HCT116 (cell line): ENCODE results near the gene SEZ6. TPM values are rescaled to one million over a fixed set of nuclear protein-coding genes. Genes with fewer than 3 reads are reported as not detected.

Experiments
- ATAC-seq: fragments of 200-7000 bp; cut with Tn5 transposase; 2 replicates; pipeline ENCODE4 v1.9.1; 2020; ENCODE audit warnings: mild to moderate bottlenecking, moderate library complexity
- BruUV-seq: library from RNA; stranded (reverse); fragments of 400-500 nt; replicated peaks from 2 replicates; lab custom pipeline; 2021; lab: Mats Ljungman, UMichigan
- CTCF ChIA-PET: fragments of 300-600 bp; sonication (Branson Sonifier 250); formaldehyde crosslinking; loops from one replicate; lab custom pipeline; 2021; ENCODE audit warnings: antibody characterized with exemption; lab: Charles Lee
- POLR2A ChIA-PET: fragments of 300-600, 350-600 bp; sonication (Branson Sonifier 250); formaldehyde crosslinking; loops from one replicate; lab custom pipeline; 2021; ENCODE audit warnings: antibody characterized with exemption; lab: Charles Lee
- RAD21 ChIA-PET, 2 experiments: fragments of 300-600 bp; sonication (Branson Sonifier 250); formaldehyde crosslinking; loops; one replicate each; lab custom pipeline; 2023; ENCODE audit warnings: low total read pairs in 2 of 2; ENCODE audit not compliant: uncharacterized antibody in 2 of 2, unreplicated experiment in 2 of 2, low non-redundant PET in 1 of 2; lab: Charles Lee
- DNase-seq: peaks from one replicate; pipeline ENCODE4 v3.0.0-alpha.2; 2010; ENCODE audit warnings: low read depth, low spot score
- H2AFZ ChIP-seq: fragments of 200-600 bp; shearing (Covaris generic), sonication (generic); 2 replicates; pipeline ENCODE4 v1.6.1; 2017; ENCODE audit warnings: low read depth, mixed run types, mixed read lengths, antibody characterized with exemption, low read length; ENCODE audit not compliant: poor library complexity, severe bottlenecking
- H3K27ac ChIP-seq: 2 replicates; pipeline ENCODE4 v1.5.1; 2012; ENCODE audit warnings: low read depth, low read length
- H3K27me3 ChIP-seq: fragments of 200-600 bp; sonication (generic); 2 replicates; pipeline ENCODE4 v1.6.1; 2016; ENCODE audit warnings: mixed run types, low read length, mixed read lengths; ENCODE audit not compliant: insufficient read depth
- H3K36me3 ChIP-seq, 2 experiments: fragments of 200-500 bp in 1 of 2; fragments of 200-600 bp in 1 of 2; sonication (Bioruptor generic) in 1 of 2; sonication (generic) in 1 of 2; 2 replicates each; pipeline versions ENCODE4 v1.5.1 to v1.6.1; 2014 to 2016; ENCODE audit warnings: low read length in 2 of 2, inconsistent platforms in 1 of 2, mixed read lengths in 1 of 2, mixed run types in 1 of 2; ENCODE audit not compliant: insufficient read depth in 2 of 2, control insufficient read depth in 1 of 2
- H3K4me1 ChIP-seq, 2 experiments: fragments of 200-600 bp in 1 of 2; sonication (generic) in 1 of 2; 2 replicates each; pipeline versions ENCODE4 v1.5.1 to v1.6.1; 2012 to 2017; ENCODE audit warnings: low read length in 2 of 2, inconsistent platforms in 1 of 2, mild to moderate bottlenecking in 1 of 2, mixed read lengths in 1 of 2, mixed run types in 1 of 2, moderate library complexity in 1 of 2; ENCODE audit not compliant: insufficient read depth in 2 of 2, control insufficient read depth in 1 of 2
- H3K4me2 ChIP-seq: fragments of 200-600 bp; sonication (generic); 2 replicates; pipeline ENCODE4 v1.6.1; 2017; ENCODE audit warnings: mixed run types, low read length, mixed read lengths
- H3K4me3 ChIP-seq, 2 experiments: fragments of 200-600 bp in 1 of 2; sonication (generic) in 1 of 2; replicated peaks in 1 of 2; 2 replicates each; pipeline ENCODE4 v1.5.1; 2011 to 2016; ENCODE audit warnings: low read length in 2 of 2, control low read depth in 1 of 2, low read depth in 1 of 2, mild to moderate bottlenecking in 1 of 2, mixed read lengths in 1 of 2, mixed run types in 1 of 2
- H3K79me2 ChIP-seq: fragments of 200-600 bp; sonication (generic); 2 replicates; pipeline ENCODE4 v1.6.1; 2017; ENCODE audit warnings: mild to moderate bottlenecking, mixed run types, low read length, moderate library complexity, mixed read lengths; ENCODE audit not compliant: insufficient read depth
- H3K9ac ChIP-seq: fragments of 200-600 bp; sonication (generic); 2 replicates; pipeline ENCODE4 v1.6.1; 2016; ENCODE audit warnings: low read length, mixed read lengths
- H3K9me2 ChIP-seq: fragments of 200-600 bp; sonication (generic), shearing (Covaris generic); 2 replicates; pipeline ENCODE4 v1.6.1; 2017; ENCODE audit warnings: mixed run types, mild to moderate bottlenecking, moderate library complexity; ENCODE audit not compliant: insufficient read depth
- H3K9me3 ChIP-seq, 2 experiments: fragments of 200-500 bp in 1 of 2; fragments of 200-600 bp in 1 of 2; sonication (Bioruptor generic) in 1 of 2; sonication (generic) in 1 of 2; 2 replicates each; pipeline ENCODE4 v1.6.1; 2014 to 2017; ENCODE audit warnings: low read length in 2 of 2, mixed read lengths in 2 of 2, inconsistent platforms in 1 of 2, low read depth in 1 of 2, mild to moderate bottlenecking in 1 of 2, mixed run types in 1 of 2, moderate library complexity in 1 of 2; ENCODE audit not compliant: control insufficient read depth in 1 of 2, insufficient read depth in 1 of 2
- H4K20me1 ChIP-seq: fragments of 200-600 bp; sonication (generic), shearing (Covaris generic); 2 replicates; pipeline ENCODE4 v1.6.1; 2017; ENCODE audit warnings: mixed run types, mild to moderate bottlenecking, moderate library complexity; ENCODE audit not compliant: insufficient read depth
- CBX3 ChIP-seq: IDR thresholded peaks from 2 replicates; pipeline ENCODE4 v1.6.1; 2012; ENCODE audit warnings: low read depth
- EGR1 ChIP-seq: IDR thresholded peaks from 2 replicates; pipeline ENCODE4 v1.6.1; 2012; ENCODE audit warnings: low read depth
- ELF1 ChIP-seq: IDR thresholded peaks from 2 replicates; pipeline ENCODE4 v1.6.1; 2012; ENCODE audit warnings: low read depth, borderline replicate concordance
- FOSL1 ChIP-seq: IDR thresholded peaks from 2 replicates; pipeline ENCODE4 v1.6.1; 2012; ENCODE audit warnings: low read depth
- JUND ChIP-seq: IDR thresholded peaks from 2 replicates; pipeline ENCODE4 v1.6.1; 2012
- MAX ChIP-seq: IDR thresholded peaks from 2 replicates; pipeline ENCODE4 v1.6.1; 2012
- POLR2A ChIP-seq: IDR thresholded peaks from 2 replicates; pipeline ENCODE4 v1.7.0; 2011; ENCODE audit warnings: borderline replicate concordance; ENCODE audit not compliant: insufficient read depth, insufficient read length; ENCODE audit errors: extremely low read depth
- RAD21 ChIP-seq: IDR thresholded peaks from 2 replicates; pipeline ENCODE4 v1.6.1; 2012; ENCODE audit warnings: low read depth, mild to moderate bottlenecking
- REST ChIP-seq: IDR thresholded peaks from 2 replicates; pipeline ENCODE4 v1.6.1; 2012; ENCODE audit warnings: low read depth
- SIN3A ChIP-seq: IDR thresholded peaks from 2 replicates; pipeline ENCODE4 v1.6.1; 2012; ENCODE audit warnings: low read depth
- SP1 ChIP-seq: IDR thresholded peaks from 2 replicates; pipeline ENCODE4 v1.6.1; 2012; ENCODE audit warnings: low read depth
- SRF ChIP-seq: IDR thresholded peaks from 2 replicates; pipeline ENCODE4 v1.6.1; 2012; ENCODE audit warnings: low read depth
- YY1 ChIP-seq: IDR thresholded peaks from 2 replicates; pipeline ENCODE4 v1.6.1; 2011; ENCODE audit warnings: low read length, low read depth, moderate library complexity, mild to moderate bottlenecking; ENCODE audit not compliant: insufficient replicate concordance; ENCODE audit errors: extremely low read depth
- ZBTB33 ChIP-seq: IDR thresholded peaks from 2 replicates; pipeline ENCODE4 v1.6.1; 2011; ENCODE audit warnings: mild to moderate bottlenecking, low read length, moderate library complexity; ENCODE audit not compliant: insufficient replicate concordance; ENCODE audit errors: extremely low read depth
- ZFX ChIP-seq: fragments of 450-650 bp; IDR thresholded peaks from 2 replicates; pipeline ENCODE4 v1.6.1; 2017
- ZNF274 ChIP-seq: fragments of 200-500 bp; sonication (Bioruptor generic); IDR thresholded peaks from 2 replicates; pipeline ENCODE4 v1.6.1; 2014; ENCODE audit warnings: mild to moderate bottlenecking, low read depth, low read length, inconsistent platforms
- intact Hi-C: fragments of 100-400 bp; cut with micrococcal nuclease; formaldehyde crosslinking; loops from 2 replicates; pipeline ENCODE4 v1.10.0; 2022
- total RNA-seq: library from RNA; stranded (reverse); gene quantifications from one replicate; pipeline ENCODE4 v1.2.1, GENCODE V29; 2021; ENCODE audit not compliant: unreplicated experiment

The SEZ6 gene
- total RNA-seq, 1 experiment from 2014 or later = 0.22 TPM

DNA sequence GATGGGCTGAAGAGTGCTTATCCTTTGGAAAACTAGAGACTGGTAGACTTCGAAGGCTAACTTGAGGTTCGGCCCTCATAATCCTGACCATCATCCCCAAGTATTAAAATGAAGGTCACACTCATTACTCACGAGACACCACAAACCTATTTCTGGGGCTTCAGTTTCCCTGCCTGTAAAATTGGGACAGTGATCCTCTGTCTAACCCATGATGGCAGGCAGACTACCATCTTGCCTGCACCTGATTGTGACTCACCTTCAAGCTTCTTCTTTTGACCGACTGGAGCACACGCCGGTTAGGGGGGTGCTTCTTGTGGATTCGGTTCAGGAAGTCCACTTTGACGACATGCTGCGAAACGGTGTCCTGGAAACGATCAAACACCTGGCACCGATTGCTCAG, 88.8 kb downstream of the SEZ6 start:
- no peaks in the 10 kb centered on the region for H3K27me3 ChIP-seq
- no peak overlapping the region for H2AFZ ChIP-seq
- no peaks in the 10 kb centered on the region for H4K20me1 ChIP-seq
- POLR2A ChIA-PET = no interaction called here
- no peak overlapping the region for H3K4me3 ChIP-seq
- CTCF ChIA-PET = interaction anchor here (1.0 to 1.8 kb wide), 4 partner anchors 10 to 190 kb away, joined by 3 to 16 read pairs (median 4); no protein-coding TSS in a partner anchor
- no peak overlapping the region for H3K4me2 ChIP-seq
- no peak overlapping the region for H3K9ac ChIP-seq
- H3K36me3 ChIP-seq = peaks cover 71 to 72% of the 10 kb centered on the region in 2 experiments
- RAD21 ChIA-PET = no interaction called here
- no peaks in the 10 kb centered on the region for H3K4me1 ChIP-seq
- no peak overlapping the region for H3K27ac ChIP-seq
- ATAC-seq = no peak
- no TSS peak for BruUV-seq
- DNase-seq = no peak
- intact Hi-C loops = no loop called here
- no peaks in the 10 kb centered on the region for H3K9me3 ChIP-seq
- no peaks in the 10 kb centered on the region for H3K79me2 ChIP-seq
- TF ChIP-seq ZFX = no peak
- TF ChIP-seq SRF = no peak
- no peak for TF ChIP-seq JUND
- no peak for TF ChIP-seq ZBTB33
- no peak for TF ChIP-seq ZNF274
- no peak for TF ChIP-seq SIN3A
- no peak for TF ChIP-seq MAX
- TF ChIP-seq FOSL1 = no peak
- no peak for TF ChIP-seq SP1
- TF ChIP-seq REST = no peak
- TF ChIP-seq EGR1 = no peak
- no peak for TF ChIP-seq CBX3
- TF ChIP-seq ELF1 = no peak
- TF ChIP-seq YY1 = no peak
- TF ChIP-seq POLR2A = no peak
- TF ChIP-seq RAD21 = no peak
- H3K9me2 ChIP-seq = no peaks in the 10 kb centered on the region
